HEK293 (cell line): Measurements from ENCODE around the gene MACO1.

Experiments used
- BCL11B ChIP-seq: fragments of 450-650 bp; formaldehyde crosslinking; IDR thresholded peaks from 2 replicates; pipeline ENCODE4 v1.5.1; 2016; ENCODE audit warnings: low read depth, missing biosample characterization, missing genetic modification characterization
- EGR2 ChIP-seq: fragments of 450-650 bp; formaldehyde crosslinking; IDR thresholded peaks from 2 replicates; pipeline ENCODE4 v1.5.1; 2016; ENCODE audit warnings: low read depth, missing biosample characterization, missing genetic modification characterization
- GFI1B ChIP-seq: fragments of 450-650 bp; formaldehyde crosslinking; IDR thresholded peaks from 2 replicates; pipeline ENCODE4 v1.5.1; 2016; ENCODE audit warnings: missing biosample characterization, missing genetic modification characterization
- GLIS2 ChIP-seq: fragments of 450-650 bp; formaldehyde crosslinking; IDR thresholded peaks from 2 replicates; pipeline ENCODE4 v1.5.1; 2016; ENCODE audit warnings: missing biosample characterization, missing genetic modification characterization
- OVOL3 ChIP-seq: fragments of 450-650 bp; formaldehyde crosslinking; IDR thresholded peaks from 2 replicates; pipeline ENCODE4 v1.5.1; 2016; ENCODE audit warnings: missing biosample characterization, missing genetic modification characterization
- SP7 ChIP-seq: fragments of 450-650 bp; formaldehyde crosslinking; IDR thresholded peaks from 2 replicates; pipeline ENCODE4 v1.5.1; 2016; ENCODE audit warnings: missing biosample characterization, missing genetic modification characterization
- ZBTB20 ChIP-seq: fragments of 450-650 bp; formaldehyde crosslinking; IDR thresholded peaks from 2 replicates; pipeline ENCODE4 v1.5.1; 2016; ENCODE audit warnings: missing biosample characterization, missing genetic modification characterization
- ZBTB7A ChIP-seq: fragments of 450-650 bp; formaldehyde crosslinking; IDR thresholded peaks from 2 replicates; pipeline ENCODE4 v1.5.1; 2016; ENCODE audit warnings: low read depth, missing biosample characterization, missing genetic modification characterization
- ZNF2 ChIP-seq: fragments of 450-650 bp; formaldehyde crosslinking; IDR thresholded peaks from 2 replicates; pipeline ENCODE4 v1.5.1; 2016; ENCODE audit warnings: missing biosample characterization, missing genetic modification characterization
- ZNF211 ChIP-seq: fragments of 450-650 bp; formaldehyde crosslinking; IDR thresholded peaks from 2 replicates; pipeline ENCODE4 v1.5.1; 2016; ENCODE audit warnings: low read depth, missing biosample characterization, missing genetic modification characterization
- ZNF223 ChIP-seq: fragments of 450-650 bp; formaldehyde crosslinking; IDR thresholded peaks from 2 replicates; pipeline ENCODE4 v1.5.1; 2016; ENCODE audit warnings: missing biosample characterization, missing genetic modification characterization
- ZNF24 ChIP-seq: fragments of 450-650 bp; formaldehyde crosslinking; IDR thresholded peaks from 2 replicates; pipeline ENCODE4 v1.5.1; 2016; ENCODE audit warnings: missing biosample characterization, missing genetic modification characterization
- ZNF600 ChIP-seq: fragments of 450-650 bp; formaldehyde crosslinking; IDR thresholded peaks from 2 replicates; pipeline ENCODE4 v1.5.1; 2016; ENCODE audit warnings: missing biosample characterization, missing genetic modification characterization
- ZNF629 ChIP-seq: fragments of 450-650 bp; formaldehyde crosslinking; IDR thresholded peaks from 2 replicates; pipeline ENCODE4 v1.5.1; 2017; ENCODE audit warnings: missing biosample characterization, missing genetic modification characterization
- ZNF768 ChIP-seq: fragments of 450-650 bp; formaldehyde crosslinking; IDR thresholded peaks from 2 replicates; pipeline ENCODE4 v1.5.1; 2018; ENCODE audit warnings: missing biosample characterization, mild to moderate bottlenecking, missing genetic modification characterization
- ZNF776 ChIP-seq: fragments of 450-650 bp; formaldehyde crosslinking; IDR thresholded peaks from 2 replicates; pipeline ENCODE4 v1.5.0; 2017; ENCODE audit warnings: missing biosample characterization, missing genetic modification characterization, borderline replicate concordance
- ZNF843 ChIP-seq: fragments of 450-650 bp; formaldehyde crosslinking; IDR thresholded peaks from 2 replicates; pipeline ENCODE4 v1.5.1; 2016; ENCODE audit warnings: missing biosample characterization, missing genetic modification characterization
- ZXDB ChIP-seq: fragments of 450-650 bp; formaldehyde crosslinking; IDR thresholded peaks from 2 replicates; pipeline ENCODE4 v1.5.1; 2016; ENCODE audit warnings: missing biosample characterization, missing genetic modification characterization
- TF ChIP-seq, protein P1 (sequence below): fragments of 450-650 bp; formaldehyde crosslinking; IDR thresholded peaks from 2 replicates; pipeline ENCODE4 v1.5.1; 2016; ENCODE audit warnings: missing biosample characterization, missing genetic modification characterization
- TF ChIP-seq, protein P2 (sequence below): fragments of 450-650 bp; formaldehyde crosslinking; IDR thresholded peaks from 2 replicates; pipeline ENCODE4; 2016; ENCODE audit warnings: missing biosample characterization, missing genetic modification characterization
- TF ChIP-seq, protein P3 (sequence below): fragments of 450-650 bp; formaldehyde crosslinking; IDR thresholded peaks from 2 replicates; pipeline ENCODE4 v1.5.1; 2016; ENCODE audit warnings: missing biosample characterization, missing genetic modification characterization
- TF ChIP-seq, protein P4 (sequence below): fragments of 450-650 bp; formaldehyde crosslinking; IDR thresholded peaks from 2 replicates; pipeline ENCODE4 v1.5.1; 2017; ENCODE audit warnings: missing biosample characterization, missing genetic modification characterization
- TF ChIP-seq, protein P5 (sequence below): fragments of 450-650 bp; formaldehyde crosslinking; conservative IDR thresholded peaks from 2 replicates; pipeline ENCODE4 v1.5.1; 2016; ENCODE audit warnings: low read depth, missing biosample characterization, missing genetic modification characterization
- TF ChIP-seq, protein P6 (sequence below): fragments of 450-650 bp; formaldehyde crosslinking; IDR thresholded peaks from 2 replicates; pipeline ENCODE4 v1.5.1; 2016; ENCODE audit warnings: missing biosample characterization, missing genetic modification characterization
- TF ChIP-seq, protein P7 (sequence below): fragments of 450-650 bp; formaldehyde crosslinking; IDR thresholded peaks from 2 replicates; pipeline ENCODE4 v1.5.1; 2016; ENCODE audit warnings: missing biosample characterization, missing genetic modification characterization, low read depth

The MACO1 gene

DNA sequence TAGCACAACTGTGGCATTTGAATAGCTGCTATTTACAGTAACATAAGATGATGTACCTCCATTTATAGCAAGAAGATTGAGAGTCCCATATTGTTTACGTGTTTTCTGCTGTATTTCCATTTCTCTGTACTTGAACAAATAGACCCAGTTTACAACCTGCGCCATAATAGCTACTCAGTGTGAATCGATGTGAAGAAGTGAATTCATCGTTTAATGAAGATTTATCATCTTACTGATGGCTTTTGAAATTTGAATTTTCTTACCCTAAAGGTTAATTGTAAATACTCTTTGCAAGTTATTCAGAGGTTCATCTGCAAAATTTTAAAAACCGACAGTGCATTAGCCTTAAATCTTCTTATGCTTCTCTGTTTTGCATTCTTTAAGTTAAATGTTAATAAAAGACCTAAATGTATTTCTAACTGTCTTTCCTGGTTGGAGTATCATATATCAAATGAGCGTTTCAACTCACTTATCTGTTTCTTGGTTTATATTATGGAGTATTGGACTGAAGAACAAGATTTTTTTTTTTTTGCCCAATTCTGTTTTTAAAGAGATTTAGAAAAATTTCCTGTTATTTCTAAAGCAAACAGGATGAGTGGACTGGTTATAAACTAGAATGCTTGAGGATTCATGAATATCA, 2.2 kb downstream of the MACO1 start (continued):
- TF ChIP-seq, protein P1, sequence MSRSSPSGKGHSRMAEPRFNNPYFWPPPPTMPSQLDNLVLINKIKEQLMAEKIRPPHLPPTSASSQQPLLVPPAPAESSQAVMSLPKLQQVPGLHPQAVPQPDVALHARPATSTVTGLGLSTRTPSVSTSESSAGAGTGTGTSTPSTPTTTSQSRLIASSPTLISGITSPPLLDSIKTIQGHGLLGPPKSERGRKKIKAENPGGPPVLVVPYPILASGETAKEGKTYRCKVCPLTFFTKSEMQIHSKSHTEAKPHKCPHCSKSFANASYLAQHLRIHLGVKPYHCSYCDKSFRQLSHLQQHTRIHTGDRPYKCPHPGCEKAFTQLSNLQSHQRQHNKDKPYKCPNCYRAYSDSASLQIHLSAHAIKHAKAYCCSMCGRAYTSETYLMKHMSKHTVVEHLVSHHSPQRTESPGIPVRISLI (tag by site-specific recombination), result 0 out of 2 replicates have a peak, but pooled peaks have one; percentile 58
- peak; percentile 89 for TF ChIP-seq ZNF24 (tag by site-specific recombination)
- TF ChIP-seq, protein P2, sequence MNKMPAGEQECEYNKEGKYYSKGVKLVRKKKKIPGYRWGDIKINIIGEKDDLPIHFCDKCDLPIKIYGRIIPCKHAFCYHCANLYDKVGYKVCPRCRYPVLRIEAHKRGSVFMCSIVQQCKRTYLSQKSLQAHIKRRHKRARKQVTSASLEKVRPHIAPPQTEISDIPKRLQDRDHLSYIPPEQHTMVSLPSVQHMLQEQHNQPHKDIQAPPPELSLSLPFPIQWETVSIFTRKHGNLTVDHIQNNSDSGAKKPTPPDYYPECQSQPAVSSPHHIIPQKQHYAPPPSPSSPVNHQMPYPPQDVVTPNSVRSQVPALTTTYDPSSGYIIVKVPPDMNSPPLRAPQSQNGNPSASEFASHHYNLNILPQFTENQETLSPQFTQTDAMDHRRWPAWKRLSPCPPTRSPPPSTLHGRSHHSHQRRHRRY, result no peak
- TF ChIP-seq, protein P3, sequence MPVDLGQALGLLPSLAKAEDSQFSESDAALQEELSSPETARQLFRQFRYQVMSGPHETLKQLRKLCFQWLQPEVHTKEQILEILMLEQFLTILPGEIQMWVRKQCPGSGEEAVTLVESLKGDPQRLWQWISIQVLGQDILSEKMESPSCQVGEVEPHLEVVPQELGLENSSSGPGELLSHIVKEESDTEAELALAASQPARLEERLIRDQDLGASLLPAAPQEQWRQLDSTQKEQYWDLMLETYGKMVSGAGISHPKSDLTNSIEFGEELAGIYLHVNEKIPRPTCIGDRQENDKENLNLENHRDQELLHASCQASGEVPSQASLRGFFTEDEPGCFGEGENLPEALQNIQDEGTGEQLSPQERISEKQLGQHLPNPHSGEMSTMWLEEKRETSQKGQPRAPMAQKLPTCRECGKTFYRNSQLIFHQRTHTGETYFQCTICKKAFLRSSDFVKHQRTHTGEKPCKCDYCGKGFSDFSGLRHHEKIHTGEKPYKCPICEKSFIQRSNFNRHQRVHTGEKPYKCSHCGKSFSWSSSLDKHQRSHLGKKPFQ (tag by site-specific recombination), result peak; percentile 92
- no peak for TF ChIP-seq BCL11B (tag by site-specific recombination)
- no peak for TF ChIP-seq ZBTB7A (tag by site-specific recombination)
- TF ChIP-seq ZNF211, result no peak
- no peak for TF ChIP-seq ZNF843 (tag by site-specific recombination)
- no peak for TF ChIP-seq EGR2 (tag by site-specific recombination)
- no peak for TF ChIP-seq ZNF223
- TF ChIP-seq ZNF768 (tag by site-specific recombination), result no peak
- TF ChIP-seq, protein P4, sequence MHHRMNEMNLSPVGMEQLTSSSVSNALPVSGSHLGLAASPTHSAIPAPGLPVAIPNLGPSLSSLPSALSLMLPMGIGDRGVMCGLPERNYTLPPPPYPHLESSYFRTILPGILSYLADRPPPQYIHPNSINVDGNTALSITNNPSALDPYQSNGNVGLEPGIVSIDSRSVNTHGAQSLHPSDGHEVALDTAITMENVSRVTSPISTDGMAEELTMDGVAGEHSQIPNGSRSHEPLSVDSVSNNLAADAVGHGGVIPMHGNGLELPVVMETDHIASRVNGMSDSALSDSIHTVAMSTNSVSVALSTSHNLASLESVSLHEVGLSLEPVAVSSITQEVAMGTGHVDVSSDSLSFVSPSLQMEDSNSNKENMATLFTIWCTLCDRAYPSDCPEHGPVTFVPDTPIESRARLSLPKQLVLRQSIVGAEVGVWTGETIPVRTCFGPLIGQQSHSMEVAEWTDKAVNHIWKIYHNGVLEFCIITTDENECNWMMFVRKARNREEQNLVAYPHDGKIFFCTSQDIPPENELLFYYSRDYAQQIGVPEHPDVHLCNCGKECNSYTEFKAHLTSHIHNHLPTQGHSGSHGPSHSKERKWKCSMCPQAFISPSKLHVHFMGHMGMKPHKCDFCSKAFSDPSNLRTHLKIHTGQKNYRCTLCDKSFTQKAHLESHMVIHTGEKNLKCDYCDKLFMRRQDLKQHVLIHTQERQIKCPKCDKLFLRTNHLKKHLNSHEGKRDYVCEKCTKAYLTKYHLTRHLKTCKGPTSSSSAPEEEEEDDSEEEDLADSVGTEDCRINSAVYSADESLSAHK (tag by site-specific recombination), result peak; percentile 92
- TF ChIP-seq ZNF2 (tag by site-specific recombination), result no peak
- TF ChIP-seq ZXDB, result peak; percentile 26; the same call in 1 of the 2 replicates
- TF ChIP-seq GLIS2 (tag by site-specific recombination), result no peak
- 0 out of 2 replicates have a peak, but pooled peaks have one; percentile 16 for TF ChIP-seq OVOL3
- TF ChIP-seq, protein P5, sequence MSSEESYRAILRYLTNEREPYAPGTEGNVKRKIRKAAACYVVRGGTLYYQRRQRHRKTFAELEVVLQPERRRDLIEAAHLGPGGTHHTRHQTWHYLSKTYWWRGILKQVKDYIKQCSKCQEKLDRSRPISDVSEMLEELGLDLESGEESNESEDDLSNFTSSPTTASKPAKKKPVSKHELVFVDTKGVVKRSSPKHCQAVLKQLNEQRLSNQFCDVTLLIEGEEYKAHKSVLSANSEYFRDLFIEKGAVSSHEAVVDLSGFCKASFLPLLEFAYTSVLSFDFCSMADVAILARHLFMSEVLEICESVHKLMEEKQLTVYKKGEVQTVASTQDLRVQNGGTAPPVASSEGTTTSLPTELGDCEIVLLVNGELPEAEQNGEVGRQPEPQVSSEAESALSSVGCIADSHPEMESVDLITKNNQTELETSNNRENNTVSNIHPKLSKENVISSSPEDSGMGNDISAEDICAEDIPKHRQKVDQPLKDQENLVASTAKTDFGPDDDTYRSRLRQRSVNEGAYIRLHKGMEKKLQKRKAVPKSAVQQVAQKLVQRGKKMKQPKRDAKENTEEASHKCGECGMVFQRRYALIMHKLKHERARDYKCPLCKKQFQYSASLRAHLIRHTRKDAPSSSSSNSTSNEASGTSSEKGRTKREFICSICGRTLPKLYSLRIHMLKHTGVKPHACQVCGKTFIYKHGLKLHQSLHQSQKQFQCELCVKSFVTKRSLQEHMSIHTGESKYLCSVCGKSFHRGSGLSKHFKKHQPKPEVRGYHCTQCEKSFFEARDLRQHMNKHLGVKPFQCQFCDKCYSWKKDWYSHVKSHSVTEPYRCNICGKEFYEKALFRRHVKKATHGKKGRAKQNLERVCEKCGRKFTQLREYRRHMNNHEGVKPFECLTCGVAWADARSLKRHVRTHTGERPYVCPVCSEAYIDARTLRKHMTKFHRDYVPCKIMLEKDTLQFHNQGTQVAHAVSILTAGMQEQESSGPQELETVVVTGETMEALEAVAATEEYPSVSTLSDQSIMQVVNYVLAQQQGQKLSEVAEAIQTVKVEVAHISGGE (tag by site-specific recombination), result no peak
- TF ChIP-seq ZNF629, result 0 out of 2 replicates have a peak, but pooled peaks have one; percentile 6
- TF ChIP-seq, protein P6, sequence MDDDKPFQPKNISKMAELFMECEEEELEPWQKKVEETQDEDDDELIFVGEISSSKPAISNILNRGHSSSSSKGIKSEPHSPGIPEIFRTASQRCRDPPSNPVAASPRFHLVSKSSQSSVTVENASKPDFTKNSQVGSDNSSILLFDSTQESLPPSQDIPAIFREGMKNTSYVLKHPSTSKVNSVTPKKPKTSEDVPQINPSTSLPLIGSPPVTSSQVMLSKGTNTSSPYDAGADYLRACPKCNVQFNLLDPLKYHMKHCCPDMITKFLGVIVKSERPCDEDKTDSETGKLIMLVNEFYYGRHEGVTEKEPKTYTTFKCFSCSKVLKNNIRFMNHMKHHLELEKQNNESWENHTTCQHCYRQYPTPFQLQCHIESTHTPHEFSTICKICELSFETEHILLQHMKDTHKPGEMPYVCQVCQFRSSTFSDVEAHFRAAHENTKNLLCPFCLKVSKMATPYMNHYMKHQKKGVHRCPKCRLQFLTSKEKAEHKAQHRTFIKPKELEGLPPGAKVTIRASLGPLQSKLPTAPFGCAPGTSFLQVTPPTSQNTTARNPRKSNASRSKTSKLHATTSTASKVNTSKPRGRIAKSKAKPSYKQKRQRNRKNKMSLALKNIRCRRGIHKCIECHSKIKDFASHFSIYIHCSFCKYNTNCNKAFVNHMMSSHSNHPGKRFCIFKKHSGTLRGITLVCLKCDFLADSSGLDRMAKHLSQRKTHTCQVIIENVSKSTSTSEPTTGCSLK (tag by site-specific recombination), result no peak
- TF ChIP-seq ZNF776, result no peak
- TF ChIP-seq, protein P7, sequence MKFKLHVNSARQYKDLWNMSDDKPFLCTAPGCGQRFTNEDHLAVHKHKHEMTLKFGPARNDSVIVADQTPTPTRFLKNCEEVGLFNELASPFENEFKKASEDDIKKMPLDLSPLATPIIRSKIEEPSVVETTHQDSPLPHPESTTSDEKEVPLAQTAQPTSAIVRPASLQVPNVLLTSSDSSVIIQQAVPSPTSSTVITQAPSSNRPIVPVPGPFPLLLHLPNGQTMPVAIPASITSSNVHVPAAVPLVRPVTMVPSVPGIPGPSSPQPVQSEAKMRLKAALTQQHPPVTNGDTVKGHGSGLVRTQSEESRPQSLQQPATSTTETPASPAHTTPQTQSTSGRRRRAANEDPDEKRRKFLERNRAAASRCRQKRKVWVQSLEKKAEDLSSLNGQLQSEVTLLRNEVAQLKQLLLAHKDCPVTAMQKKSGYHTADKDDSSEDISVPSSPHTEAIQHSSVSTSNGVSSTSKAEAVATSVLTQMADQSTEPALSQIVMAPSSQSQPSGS, result no peak
- no peak for TF ChIP-seq ZBTB20 (tag by site-specific recombination)
- TF ChIP-seq SP7 (tag by site-specific recombination), result no peak
- no peak for TF ChIP-seq ZNF600 (tag by site-specific recombination)
- no peak for TF ChIP-seq GFI1B (tag by site-specific recombination)
